Ovary (tissue), 9 donors: ENCODE measurements around the gene PPP3R2. TPM values are rescaled to one million over a fixed set of nuclear protein-coding genes. Genes with fewer than 3 reads are reported as not detected.

Source experiments
- DNase-seq, 5 donors: peaks; one replicate each; pipeline ENCODE4 v3.0.0-alpha.2; 2019 to 2020
- H3K27ac ChIP-seq, 2 donors: fragments of 200-600 bp; one replicate each; pipeline versions ENCODE4 v1.5.1 to v1.8.0; 2019 to 2022
- H3K27me3 ChIP-seq: fragments of 200-600 bp; one replicate; pipeline ENCODE4 v1.8.0; 2022
- H3K36me3 ChIP-seq: fragments of 200-600 bp; sonication (generic); one replicate; pipeline ENCODE4 v1.5.1; 2019
- H3K4me1 ChIP-seq: one replicate; pipeline ENCODE4 v1.8.1; 2013; ENCODE audit warnings: mild to moderate bottlenecking, moderate library complexity; ENCODE audit not compliant: insufficient read depth
- H3K4me3 ChIP-seq: fragments of 200-600 bp; sonication (generic); one replicate; pipeline ENCODE4 v1.5.1; 2017
- H3K9me3 ChIP-seq, 2 donors: fragments of 200-600 bp in 1 of 2; sonication (generic) in 1 of 2; one replicate each; pipeline versions ENCODE4 v1.5.1 to v1.8.1; 2013 to 2019; ENCODE audit warnings: mild to moderate bottlenecking in 1 of 2, moderate library complexity in 1 of 2
- EP300 ChIP-seq: sonication (generic); formaldehyde crosslinking; IDR thresholded peaks from one replicate; pipeline ENCODE4 v1.6.1; 2017; ENCODE audit warnings: antibody characterized with exemption
- POLR2A ChIP-seq: fragments of 450-650 bp; IDR thresholded peaks from one replicate; pipeline ENCODE4 v1.6.1; 2017; ENCODE audit warnings: antibody characterized with exemption, mild to moderate bottlenecking, moderate library complexity
- WGBS, 3 donors: extraction: QIAGEN DNeasy Blood & Tissue Kit in 1 of 3; methylation state at CpG; one replicate each; pipeline versions ENCODE4 v1.1.5 to v1.1.7; 2013 to 2017; 5-methylcytosine and 5-hydroxymethylcytosine counted together
- intact Hi-C, 4 donors: fragments of 100-400 bp; cut with DNase I; formaldehyde crosslinking; loops; one replicate each; pipeline versions ENCODE4 v1.11.0 to v1.15.1; 2022 to 2023
- polyA plus RNA-seq, 2 donors: library from polyadenylated mRNA; stranded (reverse); fragments of 200-250 nt in 1 of 2; fragments of 350-450 nt in 1 of 2; fragmentation: Illumina TruSeq in 1 of 2; extraction: RNeasy Lipid Tissue Mini Kit (QIAGEN cat#74804) in 1 of 2; gene quantifications; one replicate each; pipeline ENCODE4 v1.2.3, GENCODE V29; 2013 to 2014
- total RNA-seq, 7 donors: library from RNA; depleted of rRNA in 2 of 7; stranded (reverse); fragments of >200 nt in 2 of 7; fragmentation: NEBNext Ultra II Directional in 3 of 7; extraction: Animal tissue kit (Norgen Biotek cat#: 25700) in 3 of 7; gene quantifications; one replicate each; pipeline versions ENCODE4 v1.1.0 to v1.2.4, GENCODE V29; 2016 to 2023
- TF ChIP-seq, protein P1 (sequence below), 3 donors: fragments of 450-650 bp in 2 of 3; fragments of 200-600 bp in 1 of 3; IDR thresholded peaks; one replicate each; pipeline versions ENCODE4 v1.5.1 to v1.8.0; 2016 to 2022; ENCODE audit warnings: antibody characterized with exemption in 3 of 3, mild to moderate bottlenecking in 1 of 3
- donor health status: DM: no; HTN: no; CAD: no; lungs with moderate emphysema.
- donor health status: DM: no; HTN: no; CAD: no.
- donor health status: Bipolar disorder and iron deficiency.
- donor health status: DM: yes; HTN: yes; CAD: no.
- donor health status: DM: no; HTN: no; CAD: no.
- donor health status: DM: yes; HTN: yes; CAD: no.

Gene PPP3R2
- total and polyA plus RNA-seq, 9 donors, result not detected

DNA sequence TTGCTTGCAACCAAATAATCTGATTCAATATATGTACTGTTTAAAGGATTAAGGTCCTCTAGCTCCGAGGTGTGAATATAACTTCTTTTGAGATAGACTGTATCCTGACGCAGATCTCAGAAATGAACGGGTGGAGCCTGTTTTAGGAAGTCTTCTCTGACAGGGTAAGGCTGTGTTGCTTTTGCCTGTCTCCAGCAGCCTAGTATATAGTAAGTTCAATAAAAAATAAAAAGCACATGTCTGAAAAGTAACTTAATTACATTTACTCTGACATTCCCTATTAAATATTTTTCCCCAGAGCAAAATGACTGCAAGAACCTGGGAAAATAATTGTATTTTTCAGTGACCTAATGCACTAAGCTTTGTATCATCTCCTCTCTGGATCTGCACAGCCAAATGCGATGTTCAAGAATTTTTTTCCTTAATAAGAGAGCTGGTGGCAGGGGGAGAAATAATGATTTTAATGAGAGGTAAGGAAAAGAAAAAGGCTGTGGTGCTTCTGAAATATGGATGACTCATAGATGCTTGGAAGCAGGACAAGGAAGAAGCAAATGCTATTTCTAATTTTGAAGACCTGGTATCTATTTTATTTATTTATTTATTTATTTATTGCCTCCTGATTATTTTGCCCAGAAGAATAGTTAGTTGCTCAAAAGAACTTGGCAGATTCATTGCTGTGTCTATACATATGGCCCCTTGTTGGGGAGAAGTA is 7.3 kb downstream of the PPP3R2 start:
- H3K27me3 ChIP-seq, result no peaks in the 10 kb centered on the region
- DNase-seq, result no peak
- TF ChIP-seq, protein P1, sequence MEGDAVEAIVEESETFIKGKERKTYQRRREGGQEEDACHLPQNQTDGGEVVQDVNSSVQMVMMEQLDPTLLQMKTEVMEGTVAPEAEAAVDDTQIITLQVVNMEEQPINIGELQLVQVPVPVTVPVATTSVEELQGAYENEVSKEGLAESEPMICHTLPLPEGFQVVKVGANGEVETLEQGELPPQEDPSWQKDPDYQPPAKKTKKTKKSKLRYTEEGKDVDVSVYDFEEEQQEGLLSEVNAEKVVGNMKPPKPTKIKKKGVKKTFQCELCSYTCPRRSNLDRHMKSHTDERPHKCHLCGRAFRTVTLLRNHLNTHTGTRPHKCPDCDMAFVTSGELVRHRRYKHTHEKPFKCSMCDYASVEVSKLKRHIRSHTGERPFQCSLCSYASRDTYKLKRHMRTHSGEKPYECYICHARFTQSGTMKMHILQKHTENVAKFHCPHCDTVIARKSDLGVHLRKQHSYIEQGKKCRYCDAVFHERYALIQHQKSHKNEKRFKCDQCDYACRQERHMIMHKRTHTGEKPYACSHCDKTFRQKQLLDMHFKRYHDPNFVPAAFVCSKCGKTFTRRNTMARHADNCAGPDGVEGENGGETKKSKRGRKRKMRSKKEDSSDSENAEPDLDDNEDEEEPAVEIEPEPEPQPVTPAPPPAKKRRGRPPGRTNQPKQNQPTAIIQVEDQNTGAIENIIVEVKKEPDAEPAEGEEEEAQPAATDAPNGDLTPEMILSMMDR (IDR thresholded peaks at IDR 0.05), result no peak
- TF ChIP-seq POLR2A (no peak), EP300 (no peak)
- no peak overlapping the region for H3K4me3 ChIP-seq
- no peaks in the 10 kb centered on the region for H3K36me3 ChIP-seq
- no peaks in the 10 kb centered on the region for H3K9me3 ChIP-seq
- WGBS, 3 donors, result 67 to 79% (median 77%) methylated on average over 4 of the region's 4 CpGs
- intact Hi-C loops, result no loop called here
- no peaks in the 10 kb centered on the region for H3K4me1 ChIP-seq
- H3K27ac ChIP-seq, result no peak overlapping the region

DNA sequence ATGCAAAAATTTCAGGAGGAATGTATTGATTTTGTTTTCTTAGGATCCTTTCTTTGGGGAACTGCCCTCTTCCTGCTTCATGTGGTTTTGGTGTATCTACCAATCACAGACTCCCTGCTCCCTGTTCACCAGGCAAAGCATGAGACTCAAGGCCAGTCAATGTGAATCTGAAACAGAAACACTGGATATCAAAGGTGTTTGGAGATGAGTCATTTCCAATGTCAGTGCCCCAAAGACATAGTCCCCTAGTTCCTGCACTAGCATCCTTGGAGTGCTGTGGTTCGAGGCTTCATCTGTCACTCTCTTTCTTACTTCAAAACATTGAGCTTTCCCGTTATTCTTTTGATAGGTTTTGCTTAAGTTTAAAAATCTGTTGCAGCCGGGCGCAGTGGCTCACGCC is 8.1 kb downstream of the PPP3R2 start:
- WGBS, 3 donors, result 88 to 92% (median 91%) methylated on average over 5 of the region's 5 CpGs
- Histone ChIP-seq H3K36me3 (no peaks in the 10 kb centered on the region), H3K9me3 (no peaks in the 10 kb centered on the region), H3K27ac (no peak overlapping the region), H3K27me3 (no peaks in the 10 kb centered on the region), H3K4me3 (no peak overlapping the region), H3K4me1 (no peaks in the 10 kb centered on the region)
- TF ChIP-seq EP300 (no peak), POLR2A (no peak)
- TF ChIP-seq, protein P1 (IDR thresholded peaks at IDR 0.05), result no peak
- intact Hi-C loops, result no loop called here
- DNase-seq, result no peak

DNA sequence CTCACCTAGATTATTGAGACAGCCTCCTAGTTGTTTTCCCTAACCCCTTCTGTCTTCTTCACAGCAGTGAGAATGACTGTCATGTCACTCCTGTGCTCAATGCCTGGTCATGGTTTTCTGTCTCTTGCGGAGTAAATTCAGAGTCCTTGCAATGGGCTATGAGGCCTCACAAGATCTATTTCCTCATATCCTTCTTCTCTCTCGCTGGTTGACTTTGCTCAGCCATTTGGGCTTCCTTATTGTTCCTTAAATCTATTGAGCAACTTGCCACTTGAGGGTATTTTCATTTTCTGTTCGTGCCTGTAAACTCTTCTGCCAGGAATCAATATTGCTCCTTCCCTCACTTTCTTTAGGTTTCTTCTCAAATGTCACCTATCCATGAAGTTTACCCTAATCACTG is 9.0 kb downstream of the PPP3R2 start:
- 73 to 92% (median 91%) methylated on average over 3 of the region's 3 CpGs for WGBS, 3 donors
- TF ChIP-seq, protein P1 (IDR thresholded peaks at IDR 0.05), result no peak
- TF ChIP-seq EP300, result no peak
- no peak for TF ChIP-seq POLR2A
- Histone ChIP-seq H3K27ac (no peak overlapping the region), H3K27me3 (no peaks in the 10 kb centered on the region), H3K4me1 (no peaks in the 10 kb centered on the region), H3K4me3 (no peak overlapping the region), H3K36me3 (no peaks in the 10 kb centered on the region), H3K9me3 (no peaks in the 10 kb centered on the region)
- DNase-seq, result no peak
- intact Hi-C loops, result no loop called here

DNA sequence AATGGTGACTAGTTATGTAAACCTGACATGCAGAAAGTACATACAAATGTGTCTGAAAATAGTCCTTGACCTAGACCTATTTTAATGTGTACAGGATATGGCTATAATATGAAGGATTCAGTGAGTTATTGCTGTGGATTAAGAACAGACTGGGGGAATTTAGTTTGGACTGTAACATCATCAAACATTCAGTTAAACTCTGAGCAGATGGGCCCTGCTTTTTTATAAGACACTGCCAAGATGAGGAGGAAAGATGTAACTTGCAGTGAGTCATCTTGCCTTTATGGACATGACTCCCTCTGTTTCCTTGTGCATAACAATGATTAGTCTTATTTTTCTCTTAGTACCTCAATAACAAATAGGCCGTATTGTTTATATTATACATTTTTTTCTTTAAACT is 12.2 kb downstream of the PPP3R2 start:
- Histone ChIP-seq H3K4me3 (no peak overlapping the region), H3K4me1 (no peaks in the 10 kb centered on the region), H3K36me3 (no peaks in the 10 kb centered on the region), H3K9me3 (no peaks in the 10 kb centered on the region), H3K27ac (no peak overlapping the region), H3K27me3 (no peaks in the 10 kb centered on the region)
- 6 to 14% (median 6%) methylated on average over 1 of the region's 1 CpG for WGBS, 3 donors
- TF ChIP-seq EP300, result no peak
- TF ChIP-seq, protein P1 (IDR thresholded peaks at IDR 0.05), result no peak
- no peak for TF ChIP-seq POLR2A
- DNase-seq, result no peak
- intact Hi-C loops, result no loop called here
